ENCODE data around the gene TNS3. TPM values are rescaled to one million over a fixed set of nuclear protein-coding genes. Genes with fewer than 3 reads are reported as not detected.

TNS3 gene
- total RNA-seq, 1 donor from 2014 or later = 30.3 TPM

DNA sequence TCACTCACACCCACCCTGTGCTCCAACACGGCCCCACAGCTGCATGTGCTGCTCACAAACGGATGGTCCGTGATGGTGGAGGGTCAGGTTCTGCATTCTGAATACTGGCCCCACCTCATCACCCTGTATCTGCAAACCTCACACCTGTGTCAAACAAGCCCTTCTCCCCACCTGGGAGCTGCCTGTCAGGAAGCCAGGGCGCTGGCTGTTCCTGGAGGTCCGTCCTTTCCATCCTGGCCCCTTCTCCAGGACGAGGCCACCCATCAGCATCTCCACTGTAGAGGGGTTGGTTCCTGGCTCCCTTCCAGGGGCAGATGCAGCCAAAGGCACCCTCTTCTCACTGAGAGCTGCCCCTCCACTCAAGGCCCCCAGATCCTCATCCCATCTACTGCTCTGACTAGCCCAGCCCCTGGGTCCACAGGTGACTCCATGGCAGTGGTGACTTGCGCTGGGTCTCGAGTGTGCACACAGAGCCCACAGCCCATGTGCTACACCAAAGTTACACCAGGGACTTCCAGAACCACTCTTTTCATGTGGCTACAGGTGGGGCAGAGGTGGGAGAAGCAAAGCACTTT, 229.4 kb downstream of the TNS3 start:
- Mint-ChIP-seq H3K36me3 (ENCODE audit: low read depth) (peaks cover 23% of the 10 kb centered on the region), H3K27me3 (no peaks in the 10 kb centered on the region), H3K4me3 (no peak overlapping the region), H3K4me1 (no peaks in the 10 kb centered on the region), H3K9me3 (no peaks in the 10 kb centered on the region), H3K27ac (no peak overlapping the region)
- ChIA-PET POLR2A (no interaction called here), CTCF (interaction anchor here (1.3 kb wide), 1 partner anchor 86 kb away, joined by 3 read pairs; no protein-coding TSS in a partner anchor)
- DNase-seq (no peak), ATAC-seq (ENCODE audit: low read depth) (no peak)
- no peak for TF ChIP-seq CTCF (IDR thresholded peaks at IDR 0.05)
- intact Hi-C loops (cut with micrococcal nuclease) = no loop called here

- no peak for TF ChIP-seq CTCF (IDR thresholded peaks at IDR 0.05)
- no peaks in the 10 kb centered on the region for H3K27me3 Mint-ChIP-seq
- intact Hi-C loops (cut with micrococcal nuclease) = no loop called here
- no peaks in the 10 kb centered on the region for H3K4me1 Mint-ChIP-seq
- ChIA-PET POLR2A (no interaction called here), CTCF (no interaction called here)
- no peaks in the 10 kb centered on the region for H3K9me3 Mint-ChIP-seq
- no peak overlapping the region for H3K4me3 Mint-ChIP-seq
- no peak overlapping the region for H3K27ac Mint-ChIP-seq
- no peak for DNase-seq
- H3K36me3 Mint-ChIP-seq (ENCODE audit: low read depth) = peaks cover 20% of the 10 kb centered on the region
- no peak for ATAC-seq (ENCODE audit: low read depth)
Observed at GRCh38 chr7:47351233-47352154, 230.4 kb downstream of the TNS3 start.

DNA sequence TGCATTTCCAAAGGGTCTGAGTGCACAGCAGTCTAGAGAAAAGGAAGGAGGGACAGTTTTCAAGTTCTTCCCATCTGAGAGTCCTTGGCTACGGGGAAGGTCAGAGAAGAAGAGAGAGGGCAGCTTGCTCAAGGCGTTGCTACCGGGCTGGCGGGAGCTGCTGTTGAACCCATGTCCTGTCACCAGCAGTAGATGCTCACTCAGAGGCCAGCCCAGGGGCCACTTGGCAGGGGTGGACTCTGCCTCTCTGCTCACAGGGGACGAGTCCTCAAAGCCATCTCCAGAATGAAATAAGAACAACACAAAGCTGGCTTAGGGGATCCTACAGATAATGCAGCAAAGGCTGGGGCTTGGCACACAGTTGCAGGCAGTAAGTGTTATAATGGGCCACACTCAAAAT, 231.5 kb downstream of the TNS3 start:
- H3K27ac Mint-ChIP-seq = no peak overlapping the region
- intact Hi-C loops (cut with micrococcal nuclease) = no loop called here
- ATAC-seq (ENCODE audit: low read depth) (no peak), DNase-seq (no peak)
- H3K36me3 Mint-ChIP-seq (ENCODE audit: low read depth) = peaks cover 19% of the 10 kb centered on the region
- H3K4me3 Mint-ChIP-seq = no peak overlapping the region
- POLR2A ChIA-PET = no interaction called here
- CTCF ChIA-PET = no interaction called here
- no peaks in the 10 kb centered on the region for H3K9me3 Mint-ChIP-seq
- H3K27me3 Mint-ChIP-seq = no peaks in the 10 kb centered on the region
- H3K4me1 Mint-ChIP-seq = no peaks in the 10 kb centered on the region
- no peak for TF ChIP-seq CTCF (IDR thresholded peaks at IDR 0.05)

- H3K27ac Mint-ChIP-seq = no peak overlapping the region
- ATAC-seq (ENCODE audit: low read depth) = no peak
- peaks cover 28% of the 10 kb centered on the region for H3K36me3 Mint-ChIP-seq (ENCODE audit: low read depth)
- H3K4me3 Mint-ChIP-seq = no peak overlapping the region
- DNase-seq = no peak
- CTCF ChIA-PET = no interaction called here
- intact Hi-C loops (cut with micrococcal nuclease) = no loop called here
- no peaks in the 10 kb centered on the region for H3K4me1 Mint-ChIP-seq
- TF ChIP-seq CTCF (IDR thresholded peaks at IDR 0.05) = no peak
- H3K27me3 Mint-ChIP-seq = no peaks in the 10 kb centered on the region
- no peaks in the 10 kb centered on the region for H3K9me3 Mint-ChIP-seq
- POLR2A ChIA-PET = no interaction called here
Observed at GRCh38 chr7:47349401-47349800, 232.5 kb downstream of the TNS3 start.

- ChIA-PET POLR2A (no interaction called here), CTCF (no interaction called here)
- ATAC-seq (ENCODE audit: low read depth) = no peak
- no peak for TF ChIP-seq CTCF (IDR thresholded peaks at IDR 0.05)
- H3K27ac Mint-ChIP-seq = no peak overlapping the region
- no peak for DNase-seq
- H3K4me3 Mint-ChIP-seq = no peak overlapping the region
- H3K27me3 Mint-ChIP-seq = no peaks in the 10 kb centered on the region
- H3K9me3 Mint-ChIP-seq = no peaks in the 10 kb centered on the region
- intact Hi-C loops (cut with micrococcal nuclease) = no loop called here
- no peaks in the 10 kb centered on the region for H3K4me1 Mint-ChIP-seq
- peaks cover 42% of the 10 kb centered on the region for H3K36me3 Mint-ChIP-seq (ENCODE audit: low read depth)
Observed at GRCh38 chr7:47347816-47348385, 234.0 kb downstream of the TNS3 start.

Measured in activated B cell treated with CpG ODN at 0.5 μM for 24 hours (primary cell).